B cell (primary cell): ENCODE results near the gene WDR12. TPM values are rescaled to one million over a fixed set of nuclear protein-coding genes. Genes with fewer than 3 reads are reported as not detected.
A peak's percentile ranks its signal among the peaks of the same experiment; 100 is the strongest.

ENCODE experiments used
- ATAC-seq: fragments of 200-7000 bp; cut with Tn5 transposase; one replicate; pipeline ENCODE4 v1.10.0; 2021; ENCODE audit warnings: low read depth, mild to moderate bottlenecking, moderate number of reproducible peaks, moderate library complexity
- CTCF ChIA-PET: fragments of 350-600 bp; sonication (Branson Sonifier 250); formaldehyde crosslinking; loops from one replicate; lab custom pipeline; 2021; ENCODE audit warnings: antibody characterized with exemption, inconsistent platforms; lab: Charles Lee
- POLR2A ChIA-PET: fragments of 350-600 bp; sonication (Branson Sonifier 250); formaldehyde crosslinking; loops from one replicate; lab custom pipeline; 2021; ENCODE audit warnings: antibody characterized with exemption; lab: Charles Lee
- DNase-seq: peaks from one replicate; pipeline ENCODE4 v3.0.0; 2013
- H2AFZ ChIP-seq: 2 replicates; pipeline ENCODE4 v1.6.1; 2012; ENCODE audit warnings: mild to moderate bottlenecking, low read depth, low read length; ENCODE audit not compliant: insufficient read depth, poor library complexity, severe bottlenecking
- H3K27ac ChIP-seq, 2 donors: 1 replicate in 1 of 2; 2 replicates in 1 of 2; pipeline ENCODE4 v1.5.1; 2012 to 2013; ENCODE audit warnings: low read length in 2 of 2, mild to moderate bottlenecking in 2 of 2, moderate library complexity in 1 of 2
- H3K27me3 ChIP-seq, 4 experiments: fragments of 200-600 bp in 1 of 4; sonication (generic) in 1 of 4; replicated peaks in 1 of 4; 1 replicate in 2 of 4; 2 replicates in 2 of 4; pipeline versions ENCODE4 v1.6.1 to v1.7.0; 2013 to 2016; ENCODE audit warnings: low read length in 3 of 4, mild to moderate bottlenecking in 2 of 4, mixed read lengths in 1 of 4, moderate library complexity in 1 of 4; ENCODE audit not compliant: insufficient read depth in 4 of 4, control insufficient read depth in 3 of 4; ENCODE audit errors: control extremely low read depth in 1 of 4
- H3K36me3 ChIP-seq, 2 experiments: replicated peaks in 1 of 2; 1 replicate in 1 of 2; 2 replicates in 1 of 2; pipeline versions ENCODE4 v1.6.1 to v1.7.1; 2013; ENCODE audit warnings: low read length in 1 of 2; ENCODE audit not compliant: insufficient read depth in 2 of 2, control insufficient read depth in 1 of 2; ENCODE audit errors: control extremely low read depth in 1 of 2, extremely low read depth in 1 of 2
- H3K4me1 ChIP-seq, 2 donors: fragments of 200-600 bp in 1 of 2; sonication (generic) in 1 of 2; 1 replicate in 1 of 2; 2 replicates in 1 of 2; pipeline versions ENCODE4 v1.5.1 to v1.6.1; 2013 to 2017; ENCODE audit warnings: low read length in 2 of 2; ENCODE audit not compliant: control insufficient read depth in 2 of 2, insufficient read depth in 2 of 2
- H3K4me2 ChIP-seq: replicated peaks from 2 replicates; pipeline ENCODE3; 2012; ENCODE audit warnings: mild to moderate bottlenecking, low read depth, low read length; ENCODE audit not compliant: poor library complexity, severe bottlenecking
- H3K4me3 ChIP-seq, 5 experiments: fragments of 200-600 bp in 1 of 5; sonication (generic) in 1 of 5; 1 replicate in 3 of 5; 2 replicates in 2 of 5; pipeline versions ENCODE4 v1.5.1 to v1.7.0; 2011 to 2016; ENCODE audit warnings: low read length in 4 of 5, mild to moderate bottlenecking in 4 of 5, low read depth in 2 of 5, control low read depth in 1 of 5, moderate library complexity in 1 of 5; ENCODE audit not compliant: insufficient read depth in 1 of 5; ENCODE audit errors: control extremely low read depth in 1 of 5, extremely low read depth in 1 of 5
- H3K79me2 ChIP-seq: fragments of 200-600 bp; sonication (generic); one replicate; pipeline ENCODE4 v1.6.0; 2016; ENCODE audit warnings: low read length; ENCODE audit not compliant: control insufficient read depth, insufficient read depth
- H3K9ac ChIP-seq: fragments of 200-600 bp; sonication (generic); 2 replicates; pipeline ENCODE4 v1.6.1; 2017; ENCODE audit warnings: mild to moderate bottlenecking, low read length, moderate library complexity
- H3K9me3 ChIP-seq, 3 donors: one replicate each; pipeline versions ENCODE4 v1.6.1 to v1.7.1; 2013; ENCODE audit warnings: low read length in 2 of 3; ENCODE audit not compliant: control insufficient read depth in 2 of 3, insufficient read depth in 1 of 3; ENCODE audit errors: control extremely low read depth in 1 of 3
- H4K20me1 ChIP-seq: 2 replicates; pipeline ENCODE4 v1.6.0; 2012; ENCODE audit warnings: mild to moderate bottlenecking, low read length; ENCODE audit not compliant: insufficient read depth, control insufficient read depth, poor library complexity, severe bottlenecking
- H3K27ac Mint-ChIP-seq: one replicate; pipeline ENCODE4 v1.8.0; 2021; ENCODE audit warnings: mixed read lengths
- H3K27me3 Mint-ChIP-seq: one replicate; pipeline ENCODE4 v1.8.0; 2021; ENCODE audit warnings: mixed read lengths
- H3K4me1 Mint-ChIP-seq: one replicate; pipeline ENCODE4 v1.8.0; 2021; ENCODE audit warnings: mixed read lengths
- H3K4me3 Mint-ChIP-seq: one replicate; pipeline ENCODE4 v1.8.0; 2021; ENCODE audit warnings: mixed read lengths
- H3K9me3 Mint-ChIP-seq: one replicate; pipeline ENCODE4 v1.8.0; 2022; ENCODE audit warnings: mixed read lengths; ENCODE audit not compliant: insufficient read depth
- CTCF ChIP-seq: fragments of 200-600 bp; IDR thresholded peaks from one replicate; pipeline ENCODE4 v1.8.0; 2022; ENCODE audit warnings: antibody characterized with exemption, mild to moderate bottlenecking
- EZH2 ChIP-seq: IDR thresholded peaks from 2 replicates; pipeline ENCODE4 v1.6.1; 2012; ENCODE audit warnings: borderline replicate concordance, low read depth, mild to moderate bottlenecking, moderate library complexity, low read length; ENCODE audit not compliant: insufficient read depth, poor library complexity, severe bottlenecking
- WGBS: methylation state at CpG from one replicate; pipeline ENCODE4 v1.1.5; 2013; ENCODE audit warnings: missing lambda C conversion rate; ENCODE audit not compliant: insufficient coverage; 5-methylcytosine and 5-hydroxymethylcytosine counted together
- intact Hi-C: fragments of 100-400 bp; cut with micrococcal nuclease; formaldehyde crosslinking; loops from one replicate; pipeline ENCODE4 v1.10.0; 2022
- polyA plus RNA-seq: library from polyadenylated mRNA; depleted of rRNA; stranded (reverse); fragments of >200 nt; gene quantifications from 2 replicates; pipeline ENCODE4 v1.2.3, GENCODE V29; 2012
- total RNA-seq, 2 donors: library from RNA; stranded (reverse); fragments of 120-200 nt in 1 of 2; gene quantifications; 1 replicate in 1 of 2; 2 replicates in 1 of 2; pipeline versions ENCODE4 v1.2.3 to v1.2.4, GENCODE V29; 2013 to 2022

WDR12 gene
- total and polyA plus RNA-seq, 2 donors (not counting 1 experiment from before 2014, with no cell fraction given): 7.1 to 20.8 TPM

GRCh38 chr2:202831242-202832220 is 79.9 kb downstream of the WDR12 start:
- H3K4me2 ChIP-seq: peak overlapping the region; percentile 22
- peak overlapping the region; percentile 11 for H3K9ac ChIP-seq
- H4K20me1 ChIP-seq: no peaks in the 10 kb centered on the region
- CTCF ChIA-PET: interaction anchor here (0.6 to 1.1 kb wide), 4 partner anchors 12 to 131 kb away, joined by 3 to 4 read pairs (median 4); no protein-coding TSS in a partner anchor
- TF ChIP-seq EZH2 (no peak), CTCF (peak; percentile 36)
- no peak overlapping the region for H3K27ac ChIP-seq
- H3K4me3 Mint-ChIP-seq: no peak overlapping the region
- no peaks in the 10 kb centered on the region for H3K27me3 ChIP-seq
- intact Hi-C loops: loop anchor here (1.0 kb wide), 1 partner anchor 40 kb away; the partner anchor contains the start of gene ICA1L
- H3K4me1 Mint-ChIP-seq: peaks cover 9% of the 10 kb centered on the region
- H3K9me3 ChIP-seq: peaks cover 0 to 3% (median 0%) of the 10 kb centered on the region in 3 donors
- ATAC-seq (peak; percentile 49), DNase-seq (peak; percentile 45)
- H3K4me1 ChIP-seq: peaks cover 4 to 8% of the 10 kb centered on the region in 2 donors
- POLR2A ChIA-PET: no interaction called here
- no peaks in the 10 kb centered on the region for H3K79me2 ChIP-seq
- H3K4me3 ChIP-seq: no peak overlapping the region
- H2AFZ ChIP-seq: peak overlapping the region; percentile 0
- H3K27me3 Mint-ChIP-seq: no peaks in the 10 kb centered on the region
- no peaks in the 10 kb centered on the region for H3K36me3 ChIP-seq
- no peak overlapping the region for H3K27ac Mint-ChIP-seq
- 25% methylated on average over 4 of the region's 6 CpGs for WGBS
- no peaks in the 10 kb centered on the region for H3K9me3 Mint-ChIP-seq

- Histone ChIP-seq H3K4me1 (peaks cover 5 to 7% of the 10 kb centered on the region in 2 donors), H3K9ac (no peak overlapping the region), H3K27me3 (no peaks in the 10 kb centered on the region), H3K79me2 (no peaks in the 10 kb centered on the region), H2AFZ (no peak overlapping the region), H3K9me3 (no peaks in the 10 kb centered on the region), H3K27ac (no peak overlapping the region), H3K4me2 (no peak overlapping the region), H3K4me3 (no peak overlapping the region), H4K20me1 (no peaks in the 10 kb centered on the region), H3K36me3 (no peaks in the 10 kb centered on the region)
- Mint-ChIP-seq H3K4me3 (no peak overlapping the region), H3K9me3 (no peaks in the 10 kb centered on the region), H3K27me3 (no peaks in the 10 kb centered on the region), H3K27ac (no peak overlapping the region), H3K4me1 (peaks cover 7% of the 10 kb centered on the region)
- DNase-seq (no peak), ATAC-seq (no peak)
- TF ChIP-seq CTCF: no peak
- TF ChIP-seq EZH2: no peak
- 100% methylated on average over 1 of the region's 1 CpG for WGBS
- POLR2A ChIA-PET: interaction anchor here (0.7 kb wide), 1 partner anchor 164 kb away, joined by 4 read pairs; no protein-coding TSS in a partner anchor
- CTCF ChIA-PET: no interaction called here
- intact Hi-C loops: no loop called here
Measured at GRCh38 chr2:202824901-202825300, 86.6 kb downstream of the WDR12 start.
